ENCODE results near the gene BRPF3. TPM values are rescaled to one million over a fixed set of nuclear protein-coding genes. Genes with fewer than 3 reads are reported as not detected.
A peak's percentile ranks its signal among the peaks of the same experiment; 100 is the strongest.

BRPF3 gene
- total RNA-seq, 1 experiment from 2014 or later: 16.9 TPM

- Histone ChIP-seq H3K4me1 (no peaks in the 10 kb centered on the region), H3K27ac (no peak overlapping the region), H3K27me3 (no peaks in the 10 kb centered on the region), H3K4me3 (no peak overlapping the region), H3K36me3 (no peaks in the 10 kb centered on the region), H3K9me3 (replicated peaks) (no peaks in the 10 kb centered on the region)
- DNase-seq: no peak
Measured at GRCh38 chr6:36186199-36186598, 10.3 kb upstream of the BRPF3 start.

DNA sequence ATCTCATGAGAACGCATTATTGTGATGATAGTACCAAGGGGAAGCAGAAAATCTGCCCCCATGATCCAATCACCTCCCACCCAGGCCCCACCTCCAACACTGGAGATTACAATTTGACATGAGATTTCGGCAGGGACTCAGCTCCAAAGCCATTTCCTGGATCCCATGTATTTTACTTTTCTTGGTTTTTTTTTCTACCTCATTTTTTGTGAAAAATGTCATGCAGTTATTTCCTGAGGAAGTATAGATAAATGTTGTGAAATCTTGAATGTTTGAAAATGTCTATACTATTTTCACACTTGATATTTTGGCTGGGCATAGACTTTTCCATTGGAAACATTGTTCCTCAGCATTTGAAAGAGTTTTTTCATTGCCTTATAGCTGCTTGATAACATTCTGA is 9.1 kb upstream of the BRPF3 start:
- DNase-seq: no peak
- no peaks in the 10 kb centered on the region for H3K27me3 ChIP-seq
- H3K27ac ChIP-seq: no peak overlapping the region
- no peak overlapping the region for H3K4me3 ChIP-seq
- H3K9me3 ChIP-seq (replicated peaks): no peaks in the 10 kb centered on the region
- H3K4me1 ChIP-seq: no peaks in the 10 kb centered on the region
- no peaks in the 10 kb centered on the region for H3K36me3 ChIP-seq

GRCh38 chr6:36195471-36196112 is 952 bp upstream of the BRPF3 start:
- Histone ChIP-seq H3K9me3 (replicated peaks) (no peaks in the 10 kb centered on the region), H3K27ac (no peak overlapping the region), H3K4me3 (peak overlapping the region; percentile 82), H3K4me1 (no peaks in the 10 kb centered on the region), H3K27me3 (no peaks in the 10 kb centered on the region), H3K36me3 (peaks cover 10% of the 10 kb centered on the region)
- DNase-seq: no peak

- Histone ChIP-seq H3K4me3 (peak overlapping the region; percentile 82), H3K9me3 (replicated peaks) (no peaks in the 10 kb centered on the region), H3K36me3 (peaks cover 21% of the 10 kb centered on the region), H3K27ac (peak overlapping the region; percentile 81), H3K27me3 (no peaks in the 10 kb centered on the region), H3K4me1 (no peaks in the 10 kb centered on the region)
- peak; percentile 98 for DNase-seq
Measured at GRCh38 chr6:36196880-36197548, 470 bp downstream of the BRPF3 start.

- no peak for DNase-seq
- H3K27ac ChIP-seq: no peak overlapping the region
Measured at GRCh38 chr6:36197739-36198221, 1.2 kb downstream of the BRPF3 start.

DNA sequence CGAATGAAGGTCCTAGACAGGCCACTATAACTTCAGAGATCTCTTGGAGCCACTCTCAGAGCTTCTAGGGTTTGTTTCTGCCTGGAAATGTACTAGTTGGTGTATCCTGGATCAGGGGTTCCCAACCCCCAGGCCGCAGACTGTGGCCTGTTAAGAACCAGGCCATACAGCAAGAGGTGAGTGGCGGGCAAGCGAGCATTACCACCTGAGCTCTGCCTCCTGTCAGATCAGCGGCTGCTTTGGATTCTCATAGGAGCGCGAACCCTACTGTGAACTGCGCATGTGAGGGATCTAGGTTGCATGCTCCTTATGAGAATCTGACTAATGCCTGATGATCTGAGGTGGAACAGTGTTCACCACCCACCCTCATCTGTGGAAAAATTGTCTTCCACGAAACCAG is 2.4 kb downstream of the BRPF3 start:
- Histone ChIP-seq H3K4me3 (no peak overlapping the region), H3K27me3 (no peaks in the 10 kb centered on the region), H3K36me3 (peaks cover 33% of the 10 kb centered on the region), H3K27ac (no peak overlapping the region), H3K9me3 (replicated peaks) (no peaks in the 10 kb centered on the region), H3K4me1 (no peaks in the 10 kb centered on the region)
- no peak for DNase-seq

More at GRCh38 chr6:36197739-36198221, 1.2 kb downstream of the BRPF3 start:
- Histone ChIP-seq H3K4me1 (no peaks in the 10 kb centered on the region), H3K27me3 (no peaks in the 10 kb centered on the region), H3K36me3 (peaks cover 26% of the 10 kb centered on the region), H3K4me3 (peak overlapping the region; percentile 82), H3K9me3 (replicated peaks) (no peaks in the 10 kb centered on the region)

- Histone ChIP-seq H3K4me1 (no peaks in the 10 kb centered on the region), H3K27me3 (no peaks in the 10 kb centered on the region), H3K27ac (no peak overlapping the region), H3K9me3 (replicated peaks) (no peaks in the 10 kb centered on the region), H3K36me3 (peaks cover 43% of the 10 kb centered on the region), H3K4me3 (no peak overlapping the region)
- no peak for DNase-seq
Measured at GRCh38 chr6:36200154-36200891, 3.8 kb downstream of the BRPF3 start.

DNA sequence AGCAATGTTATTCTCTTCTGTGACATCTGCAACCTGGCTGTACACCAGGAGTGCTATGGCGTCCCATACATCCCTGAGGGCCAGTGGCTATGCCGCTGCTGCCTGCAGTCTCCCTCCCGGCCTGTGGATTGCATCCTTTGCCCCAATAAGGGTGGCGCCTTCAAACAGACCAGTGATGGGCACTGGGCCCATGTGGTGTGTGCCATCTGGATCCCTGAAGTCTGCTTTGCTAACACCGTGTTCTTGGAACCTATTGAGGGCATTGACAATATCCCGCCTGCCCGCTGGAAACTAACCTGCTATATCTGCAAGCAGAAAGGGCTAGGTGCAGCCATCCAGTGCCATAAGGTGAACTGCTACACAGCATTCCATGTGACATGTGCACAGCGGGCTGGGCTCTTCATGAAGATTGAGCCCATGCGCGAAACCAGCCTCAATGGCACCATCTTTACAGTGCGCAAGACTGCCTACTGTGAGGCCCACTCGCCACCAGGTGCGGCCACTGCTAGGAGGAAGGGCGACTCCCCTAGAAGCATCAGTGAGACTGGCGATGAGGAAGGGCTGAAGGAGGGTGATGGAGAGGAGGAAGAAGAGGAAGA is 4.6 kb downstream of the BRPF3 start:
- no peak for DNase-seq
- Histone ChIP-seq H3K9me3 (replicated peaks) (no peaks in the 10 kb centered on the region), H3K4me1 (no peaks in the 10 kb centered on the region), H3K4me3 (no peak overlapping the region), H3K27ac (no peak overlapping the region), H3K27me3 (no peaks in the 10 kb centered on the region), H3K36me3 (peaks cover 50% of the 10 kb centered on the region)

- no peak for DNase-seq
Measured at GRCh38 chr6:36201612-36202011, 5.1 kb downstream of the BRPF3 start.

DNA sequence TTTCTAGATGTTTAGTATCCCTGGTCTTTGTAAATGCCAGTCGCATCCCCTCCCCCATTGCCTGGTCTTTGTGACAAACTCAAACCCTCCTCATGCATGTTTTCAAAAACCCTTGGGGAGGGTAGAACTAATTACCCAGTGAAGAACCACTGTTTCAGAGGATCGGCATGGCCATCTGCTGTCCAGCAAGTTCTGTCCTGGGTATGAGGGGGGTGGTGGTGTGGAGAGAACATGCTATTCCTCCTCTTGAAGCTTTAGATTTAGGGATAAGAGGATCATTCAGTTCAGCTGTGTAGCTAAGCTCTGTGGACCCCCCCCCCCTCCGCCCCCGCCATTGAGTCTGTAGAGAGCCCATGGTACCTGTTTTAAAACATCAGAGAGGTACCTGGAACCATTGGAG is 5.6 kb downstream of the BRPF3 start:
- Histone ChIP-seq H3K27ac (no peak overlapping the region), H3K27me3 (no peaks in the 10 kb centered on the region), H3K4me1 (no peaks in the 10 kb centered on the region), H3K36me3 (peaks cover 53% of the 10 kb centered on the region), H3K4me3 (no peak overlapping the region), H3K9me3 (replicated peaks) (no peaks in the 10 kb centered on the region)
- DNase-seq: no peak

More at GRCh38 chr6:36201612-36202011, 5.1 kb downstream of the BRPF3 start:
- Histone ChIP-seq H3K4me3 (no peak overlapping the region), H3K27me3 (no peaks in the 10 kb centered on the region), H3K9me3 (replicated peaks) (no peaks in the 10 kb centered on the region), H3K4me1 (no peaks in the 10 kb centered on the region), H3K27ac (no peak overlapping the region), H3K36me3 (peaks cover 53% of the 10 kb centered on the region)

DNA sequence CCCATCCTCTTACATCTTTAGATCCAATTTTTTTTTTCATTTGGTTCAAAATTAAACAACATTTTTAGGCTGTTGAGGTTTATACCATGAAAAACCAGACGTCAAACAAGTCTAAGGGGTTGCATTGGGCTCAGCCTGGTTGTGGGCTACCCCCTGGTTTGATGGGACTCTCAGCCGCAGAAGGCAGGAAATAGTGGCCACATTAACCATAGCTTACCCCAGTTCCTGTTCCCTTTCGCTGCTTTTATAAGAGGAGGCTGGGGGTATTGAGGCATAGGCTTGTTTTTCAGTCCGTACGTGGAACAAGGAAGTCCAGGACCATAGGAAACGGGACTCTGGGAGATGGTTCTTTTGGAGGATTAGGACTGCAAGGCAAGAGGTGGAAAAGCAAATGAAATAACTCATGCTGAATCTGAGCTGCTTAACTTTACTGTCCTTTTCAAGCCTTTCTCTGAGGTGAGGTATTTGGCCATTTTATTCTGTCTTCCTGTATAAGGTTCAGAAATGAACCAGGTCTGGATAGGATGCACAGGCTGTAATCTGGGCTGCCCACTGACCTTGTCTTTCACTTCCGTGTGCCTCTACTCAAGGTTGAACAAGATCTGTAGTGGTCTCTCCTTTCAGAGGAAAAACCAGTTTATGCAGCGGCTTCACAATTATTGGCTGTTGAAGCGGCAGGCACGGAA is 7.7 kb downstream of the BRPF3 start:
- H3K27me3 ChIP-seq: no peaks in the 10 kb centered on the region
- no peak for DNase-seq
- H3K4me1 ChIP-seq: no peaks in the 10 kb centered on the region
- H3K4me3 ChIP-seq: no peak overlapping the region
- H3K36me3 ChIP-seq: peaks cover 65% of the 10 kb centered on the region
- H3K9me3 ChIP-seq (replicated peaks): no peaks in the 10 kb centered on the region
- no peak overlapping the region for H3K27ac ChIP-seq

- H3K36me3 ChIP-seq: peaks cover 64% of the 10 kb centered on the region
- no peak overlapping the region for H3K27ac ChIP-seq
- no peak overlapping the region for H3K4me3 ChIP-seq
- DNase-seq: no peak
- H3K9me3 ChIP-seq (replicated peaks): no peaks in the 10 kb centered on the region
- H3K4me1 ChIP-seq: no peaks in the 10 kb centered on the region
- H3K27me3 ChIP-seq: no peaks in the 10 kb centered on the region
Measured at GRCh38 chr6:36207155-36207554, 10.6 kb downstream of the BRPF3 start.

- H3K27ac ChIP-seq: no peak overlapping the region
- H3K9me3 ChIP-seq (replicated peaks): no peaks in the 10 kb centered on the region
- no peak for DNase-seq
- H3K36me3 ChIP-seq: peaks cover 61% of the 10 kb centered on the region
- no peaks in the 10 kb centered on the region for H3K4me1 ChIP-seq
- H3K4me3 ChIP-seq: no peak overlapping the region
- H3K27me3 ChIP-seq: no peaks in the 10 kb centered on the region
Measured at GRCh38 chr6:36209606-36210005, 13.1 kb downstream of the BRPF3 start.

GRCh38 chr6:36210182-36210581 is 13.6 kb downstream of the BRPF3 start:
- H3K27ac ChIP-seq: no peak overlapping the region
- no peaks in the 10 kb centered on the region for H3K4me1 ChIP-seq
- H3K4me3 ChIP-seq: no peak overlapping the region
- DNase-seq: no peak
- no peaks in the 10 kb centered on the region for H3K27me3 ChIP-seq
- peaks cover 63% of the 10 kb centered on the region for H3K36me3 ChIP-seq
- H3K9me3 ChIP-seq (replicated peaks): no peaks in the 10 kb centered on the region

Data from SJCRH30 (cell line).